Measurements from ENCODE around the gene LRCH1.

Gene LRCH1

GRCh38 chr13:46641274-46642081, 88.5 kb downstream of the LRCH1 start:
- no peak for DNase-seq

GRCh38 chr13:46642254-46642653, 89.3 kb downstream of the LRCH1 start:
- DNase-seq, result no peak

- no peak for DNase-seq
Observed at GRCh38 chr13:46643165-46643777, 90.3 kb downstream of the LRCH1 start.

DNA sequence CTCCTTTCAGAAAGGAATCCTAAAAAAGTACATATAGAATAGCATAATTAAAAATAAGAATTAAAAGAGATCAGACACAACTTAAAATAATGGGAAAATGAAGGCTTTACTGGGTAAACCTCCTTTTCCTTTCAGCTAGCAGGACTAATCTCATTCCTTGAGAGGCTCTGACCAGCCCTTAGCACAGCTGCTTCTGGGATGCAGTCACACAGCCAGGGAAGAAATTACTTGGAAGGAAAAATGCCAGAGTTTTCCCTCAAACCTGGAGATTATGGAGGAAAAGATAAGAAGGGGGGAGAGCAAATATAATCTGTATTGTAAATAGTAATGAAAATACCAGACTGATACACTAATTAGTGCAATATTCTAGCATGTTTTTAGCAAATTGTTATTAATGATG, 91.8 kb downstream of the LRCH1 start:
- DNase-seq, result no peak

GRCh38 chr13:46647512-46648065, 94.6 kb downstream of the LRCH1 start:
- DNase-seq, result no peak

GRCh38 chr13:46648166-46648607, 95.2 kb downstream of the LRCH1 start:
- peak in 1 of 2 experiments; percentile 14 for DNase-seq

DNA sequence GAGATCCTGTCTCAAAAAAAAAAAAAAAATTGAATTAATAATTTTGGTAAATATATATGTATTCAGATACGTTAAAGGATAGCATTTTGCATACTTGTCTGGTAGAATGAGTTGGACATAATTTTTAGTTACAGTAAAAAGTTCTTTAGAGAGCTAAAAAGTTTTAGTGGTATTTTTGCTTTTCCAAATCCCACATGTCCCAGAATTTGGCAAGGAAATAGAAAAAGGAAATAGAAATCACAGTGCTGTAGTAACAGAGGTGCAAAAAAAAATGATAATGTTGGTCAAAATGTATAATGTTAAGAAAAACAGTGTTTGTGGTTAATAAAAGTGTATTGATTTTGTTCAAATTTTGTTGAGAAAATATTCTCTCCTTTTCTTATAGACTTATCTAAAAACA, 96.8 kb downstream of the LRCH1 start:
- no peak for DNase-seq

DNA sequence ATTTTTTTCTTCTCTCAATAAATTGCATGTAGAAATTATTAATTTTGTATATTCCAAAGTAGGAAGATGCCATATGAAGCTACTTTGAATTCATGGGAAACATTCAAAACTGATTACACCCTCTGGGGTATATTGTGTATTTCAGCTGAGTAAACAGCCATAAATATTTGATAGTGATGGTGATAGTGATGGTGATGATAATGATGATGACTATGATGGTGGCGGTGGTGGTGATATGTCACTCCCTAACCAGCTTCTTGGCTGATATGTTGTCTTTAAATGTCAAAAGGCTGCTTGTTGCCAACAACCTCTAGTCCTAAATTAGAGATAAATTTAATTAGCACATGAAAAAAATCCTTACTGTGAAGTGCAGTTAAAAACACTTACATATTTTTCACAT, 102.0 kb downstream of the LRCH1 start:
- DNase-seq, result no peak

- DNase-seq, result no peak
Observed at GRCh38 chr13:46655377-46656180, 102.6 kb downstream of the LRCH1 start.

GRCh38 chr13:46656786-46657185, 103.8 kb downstream of the LRCH1 start:
- DNase-seq, result no peak

DNA sequence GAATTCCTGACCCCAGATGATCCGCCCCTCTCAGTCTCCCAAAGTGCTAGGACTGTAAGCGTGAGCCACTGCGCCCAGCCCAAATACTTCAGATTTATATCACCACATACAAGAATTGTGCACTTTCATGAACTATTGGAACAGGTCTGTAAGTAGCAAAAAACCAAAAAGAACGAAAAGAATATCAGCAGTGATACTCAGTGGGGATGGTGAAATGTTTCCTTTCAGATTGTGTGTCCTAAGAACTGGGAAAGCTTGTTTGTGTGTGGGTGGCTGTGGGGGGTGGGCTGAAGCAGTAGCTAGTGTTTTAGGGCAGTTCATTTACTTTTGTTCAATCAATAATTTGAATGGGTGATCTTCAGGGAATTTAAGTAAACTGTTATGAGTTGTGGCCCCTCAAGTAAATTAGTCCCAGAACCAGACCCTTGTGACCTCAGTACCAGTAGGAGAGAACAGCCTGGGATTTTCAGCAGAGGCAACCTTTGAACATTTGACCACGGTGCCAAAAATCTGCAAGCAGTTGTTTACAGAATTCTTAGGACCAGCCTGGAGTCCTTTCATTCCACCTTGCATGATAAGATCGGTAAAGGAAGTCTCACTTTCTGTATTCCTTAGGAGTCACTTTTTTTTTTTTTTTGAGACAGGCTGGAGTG, 106.6 kb downstream of the LRCH1 start:
- DNase-seq, result no peak

DNA sequence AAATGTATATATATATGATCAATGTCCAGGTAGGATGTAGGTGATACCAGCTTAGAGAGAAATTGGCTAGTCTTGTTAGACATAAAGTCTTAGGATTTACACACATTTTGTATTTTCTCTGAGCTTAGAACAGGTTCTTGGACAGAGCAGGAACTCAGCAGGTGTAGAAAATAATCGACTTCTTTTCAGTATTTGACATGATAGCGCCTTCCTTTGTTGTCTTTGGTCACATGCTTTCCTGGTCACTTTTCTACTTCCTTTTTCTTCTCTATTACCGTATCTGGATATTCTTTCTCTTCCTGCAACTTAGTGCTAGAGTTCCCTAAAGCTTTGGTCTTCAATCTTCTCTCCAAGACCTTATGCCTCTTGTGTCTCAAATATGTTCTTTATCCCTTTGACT, 107.4 kb downstream of the LRCH1 start:
- no peak for DNase-seq

DNA sequence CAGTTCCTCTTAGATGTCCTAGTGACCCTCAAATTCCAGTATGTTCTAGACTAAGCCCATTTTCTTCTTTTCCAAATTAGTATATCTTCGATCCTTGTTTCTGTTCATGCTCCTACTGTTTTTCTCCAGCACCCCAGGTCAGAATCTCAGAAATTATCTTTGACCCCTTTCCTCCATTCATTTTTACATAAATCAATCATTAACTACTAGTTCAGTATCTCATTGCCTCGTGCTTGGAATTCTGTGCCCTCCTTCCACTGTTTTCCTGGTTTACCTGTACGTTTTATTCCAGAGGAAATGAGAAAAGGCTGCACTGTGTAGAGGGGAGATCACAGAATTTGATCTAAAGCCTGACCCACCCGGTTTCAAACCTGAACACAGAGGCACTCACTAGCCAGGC, 107.9 kb downstream of the LRCH1 start:
- DNase-seq, result no peak

DNA sequence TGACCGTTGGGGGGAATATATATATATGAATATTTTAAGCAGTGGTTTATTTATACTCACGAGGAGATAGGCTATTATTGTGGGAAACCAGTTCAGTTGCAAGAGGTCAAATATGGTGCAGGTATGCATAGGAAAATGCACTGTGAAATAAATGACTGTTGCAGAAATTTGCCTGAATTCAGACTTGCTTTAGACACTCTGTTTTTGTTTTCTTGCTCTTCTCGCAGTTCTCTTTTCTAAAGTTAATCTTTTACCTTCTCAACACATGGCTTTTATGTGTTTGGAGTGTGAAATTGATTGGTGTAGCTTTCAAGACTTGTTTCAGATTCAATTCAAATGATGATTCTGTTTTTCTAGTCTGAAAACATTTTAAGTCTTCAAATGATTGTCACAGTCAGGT, 109.7 kb downstream of the LRCH1 start:
- DNase-seq, result no peak

DNA sequence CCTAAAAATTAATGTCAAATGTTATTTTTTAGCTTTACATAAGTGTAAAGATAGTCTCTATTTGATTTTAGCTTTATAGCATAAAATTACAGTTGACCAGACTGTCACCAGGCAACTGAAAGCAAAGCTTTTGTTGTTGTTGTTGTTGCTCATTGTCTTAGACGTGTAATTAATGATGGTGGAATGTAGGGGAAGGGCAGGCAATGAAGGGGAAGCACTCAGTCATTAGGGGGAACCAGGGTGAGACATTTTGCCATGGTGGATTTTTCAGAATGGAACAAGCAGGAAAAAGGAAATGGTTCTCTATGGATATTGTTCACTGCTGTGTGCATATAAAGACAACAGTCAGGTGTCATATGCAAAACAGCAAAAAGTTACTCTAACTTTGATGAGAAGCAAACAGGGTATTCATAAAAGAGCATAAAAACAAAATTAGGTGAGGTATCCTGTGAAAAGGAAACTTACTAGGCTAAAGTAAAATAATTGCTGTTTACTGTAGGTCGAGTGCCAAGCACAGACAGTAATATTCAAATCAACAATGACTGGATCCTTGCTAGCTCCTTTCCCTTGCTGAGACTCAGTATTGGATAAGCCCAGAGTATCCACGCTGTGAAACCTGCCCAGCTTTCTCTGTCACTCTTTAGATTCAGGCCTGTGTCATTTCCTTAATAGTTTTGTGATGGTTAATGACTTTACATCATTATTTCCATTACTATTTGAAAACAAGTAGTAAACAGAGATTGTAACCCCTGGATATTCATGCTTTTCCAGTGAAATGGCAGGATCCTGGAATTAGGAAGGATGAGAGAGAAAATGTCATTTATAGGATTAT, 110.5 kb downstream of the LRCH1 start:
- no peak for DNase-seq

DNA sequence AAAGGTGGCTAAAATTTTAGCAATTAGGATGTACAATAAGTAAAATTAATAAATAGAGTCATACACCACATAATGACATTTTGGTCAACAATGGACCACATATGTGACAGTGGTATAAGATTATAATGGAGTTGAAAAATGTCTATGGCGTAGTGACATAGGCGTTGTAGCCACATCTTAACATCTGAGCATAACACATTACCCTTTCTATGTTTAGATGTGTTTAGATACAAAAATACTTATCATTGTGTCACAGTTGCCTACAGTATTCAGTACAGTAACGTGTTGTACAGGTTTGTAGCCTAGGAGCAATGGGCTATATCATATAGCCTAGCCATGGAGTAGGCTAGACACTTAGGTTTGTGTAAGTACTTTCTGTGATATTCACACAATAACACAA, 111.2 kb downstream of the LRCH1 start:
- no peak for DNase-seq

DNA sequence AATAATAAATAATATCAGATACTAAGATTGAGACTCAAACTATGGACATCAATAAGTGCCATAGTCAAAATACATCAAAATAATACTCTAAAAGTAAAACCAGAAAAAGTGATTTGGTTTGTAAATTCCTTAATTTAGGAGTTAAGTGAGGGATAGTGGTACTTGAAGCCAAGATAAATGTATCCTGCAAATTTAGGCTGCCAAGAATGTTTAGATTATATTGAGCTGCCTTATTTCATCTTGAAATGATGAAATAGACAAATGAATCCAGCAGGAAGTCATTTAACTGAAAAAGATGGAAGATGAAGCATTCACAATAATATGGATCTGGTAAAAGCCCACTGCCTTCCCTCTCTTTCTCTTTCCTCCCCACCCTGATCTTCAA, 112.3 kb downstream of the LRCH1 start:
- DNase-seq, result no peak

GRCh38 chr13:46665633-46666482, 112.9 kb downstream of the LRCH1 start:
- no peak for DNase-seq

DNA sequence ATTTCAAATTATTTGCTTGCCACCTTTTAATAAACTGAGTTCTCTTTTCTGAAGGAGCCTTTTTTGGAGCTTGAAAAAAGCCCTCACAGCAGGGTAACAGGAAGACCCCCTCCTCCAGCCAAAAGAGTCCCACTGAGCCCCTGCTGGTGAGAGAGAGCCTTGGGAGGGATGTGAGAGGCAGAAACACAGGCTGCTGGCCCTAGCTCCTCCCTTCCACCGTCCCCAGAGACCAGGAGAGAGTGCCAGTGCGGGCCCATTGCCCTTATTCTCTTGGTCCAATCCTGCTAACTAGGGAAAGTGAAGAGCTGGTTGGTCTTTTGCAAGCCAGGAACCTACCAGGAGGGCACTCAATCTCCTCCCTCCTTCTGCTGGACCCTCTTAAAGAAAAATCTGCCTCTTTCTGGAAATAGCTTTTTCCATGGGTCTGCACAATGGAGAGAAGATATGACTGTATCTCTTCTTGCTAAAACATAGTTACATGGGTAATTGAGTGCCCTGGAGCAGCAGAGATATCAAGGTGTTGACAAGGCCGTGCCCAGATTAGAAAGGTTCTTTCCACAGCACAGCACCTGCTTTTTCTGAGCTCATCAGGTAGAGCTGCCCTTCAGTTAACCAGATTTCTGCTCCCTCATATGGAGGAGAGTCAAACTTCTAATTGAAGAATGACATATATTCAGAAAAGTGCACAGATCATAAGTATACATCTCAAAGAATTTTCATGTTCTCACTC, 113.9 kb downstream of the LRCH1 start:
- DNase-seq, result no peak

- no peak for DNase-seq
Observed at GRCh38 chr13:46667687-46668281, 114.8 kb downstream of the LRCH1 start.

All from stimulated activated CD4-positive, alpha-beta T cell treated with anti-CD3 and anti-CD28 coated beads, Interleukin-4, amount 100 ng/mL, for 4 hours (primary cell).